Measurements from ENCODE around the gene CYREN.

The CYREN gene

GRCh38 chr7:135197343-135197742 is 26.8 kb upstream of the CYREN start:
- H3K27ac ChIP-seq (ENCODE audit: insufficient read depth, low read length, poor library complexity, severe bottlenecking), result no peak overlapping the region
- no peak for DNase-seq
- no peak overlapping the region for H3K4me3 ChIP-seq (ENCODE audit: insufficient read depth, low read depth, low read length, poor library complexity, severe bottlenecking)
- H3K36me3 ChIP-seq (ENCODE audit: control insufficient read depth, insufficient read depth, low read length), result peaks cover 75% of the 10 kb centered on the region
- H3K9me3 ChIP-seq (ENCODE audit: control insufficient read depth, low read length), result no peaks in the 10 kb centered on the region
- H3K4me1 ChIP-seq (ENCODE audit: control insufficient read depth, insufficient read depth, low read length, poor library complexity, severe bottlenecking), result no peaks in the 10 kb centered on the region
- no peaks in the 10 kb centered on the region for H3K27me3 ChIP-seq (replicated peaks; ENCODE audit: control insufficient read depth, insufficient read depth, low read length, poor library complexity, severe bottlenecking)

GRCh38 chr7:135195968-135196629 is 25.6 kb upstream of the CYREN start:
- H3K27me3 ChIP-seq (replicated peaks; ENCODE audit: control insufficient read depth, insufficient read depth, low read length, poor library complexity, severe bottlenecking), result no peaks in the 10 kb centered on the region
- no peak for DNase-seq
- no peaks in the 10 kb centered on the region for H3K4me1 ChIP-seq (ENCODE audit: control insufficient read depth, insufficient read depth, low read length, poor library complexity, severe bottlenecking)
- H3K9me3 ChIP-seq (ENCODE audit: control insufficient read depth, low read length), result no peaks in the 10 kb centered on the region
- H3K4me3 ChIP-seq (ENCODE audit: insufficient read depth, low read depth, low read length, poor library complexity, severe bottlenecking), result no peak overlapping the region
- H3K36me3 ChIP-seq (ENCODE audit: control insufficient read depth, insufficient read depth, low read length), result peaks cover 69% of the 10 kb centered on the region
- H3K27ac ChIP-seq (ENCODE audit: insufficient read depth, low read length, poor library complexity, severe bottlenecking), result no peak overlapping the region

- Histone ChIP-seq H3K36me3 (ENCODE audit: control insufficient read depth, insufficient read depth, low read length) (peaks cover 59% of the 10 kb centered on the region), H3K27ac (ENCODE audit: insufficient read depth, low read length, poor library complexity, severe bottlenecking) (no peak overlapping the region)
- DNase-seq, result no peak
Measured at GRCh38 chr7:135195156-135195555, 24.6 kb upstream of the CYREN start.

DNA sequence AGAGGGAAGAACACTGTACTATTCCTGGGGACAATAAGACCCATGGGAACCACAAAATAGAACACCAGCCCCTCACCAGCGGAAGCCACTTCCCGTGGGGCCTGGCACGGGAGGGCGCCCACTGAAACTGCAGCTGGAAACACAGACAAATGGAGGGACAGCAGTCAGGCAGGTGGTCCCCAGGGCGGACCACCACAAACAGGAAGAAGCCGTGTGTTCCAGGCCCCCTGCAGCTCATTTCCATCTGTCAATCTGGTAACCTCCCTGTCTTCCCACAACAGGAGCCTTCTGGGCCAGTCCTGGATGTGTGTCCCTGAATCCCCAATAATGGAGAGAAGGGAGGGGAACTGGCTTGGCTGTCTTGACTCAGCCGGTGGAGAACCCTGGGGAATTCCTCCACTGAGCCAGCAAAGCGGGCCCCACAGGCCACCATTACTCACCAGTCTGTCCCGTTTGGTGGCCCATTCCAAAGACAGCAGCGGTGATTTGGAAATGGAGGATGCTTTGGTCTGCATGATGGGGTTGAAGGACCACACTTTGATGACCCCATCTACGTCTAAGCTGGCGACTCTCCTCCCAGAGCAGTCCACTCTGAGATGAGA is 24.1 kb upstream of the CYREN start:
- Histone ChIP-seq H3K36me3 (ENCODE audit: control insufficient read depth, insufficient read depth, low read length) (peaks cover 54% of the 10 kb centered on the region), H3K27ac (ENCODE audit: insufficient read depth, low read length, poor library complexity, severe bottlenecking) (no peak overlapping the region), H3K27me3 (replicated peaks; ENCODE audit: control insufficient read depth, insufficient read depth, low read length, poor library complexity, severe bottlenecking) (no peaks in the 10 kb centered on the region), H3K4me1 (ENCODE audit: control insufficient read depth, insufficient read depth, low read length, poor library complexity, severe bottlenecking) (no peaks in the 10 kb centered on the region), H3K4me3 (ENCODE audit: insufficient read depth, low read depth, low read length, poor library complexity, severe bottlenecking) (no peak overlapping the region), H3K9me3 (ENCODE audit: control insufficient read depth, low read length) (no peaks in the 10 kb centered on the region)
- DNase-seq, result no peak

More at GRCh38 chr7:135195156-135195555, 24.6 kb upstream of the CYREN start:
- Histone ChIP-seq H3K9me3 (ENCODE audit: control insufficient read depth, low read length) (no peaks in the 10 kb centered on the region), H3K4me1 (ENCODE audit: control insufficient read depth, insufficient read depth, low read length, poor library complexity, severe bottlenecking) (no peaks in the 10 kb centered on the region), H3K27me3 (replicated peaks; ENCODE audit: control insufficient read depth, insufficient read depth, low read length, poor library complexity, severe bottlenecking) (no peaks in the 10 kb centered on the region), H3K4me3 (ENCODE audit: insufficient read depth, low read depth, low read length, poor library complexity, severe bottlenecking) (no peak overlapping the region)

GRCh38 chr7:135193615-135194081 is 23.1 kb upstream of the CYREN start:
- Histone ChIP-seq H3K27me3 (replicated peaks; ENCODE audit: control insufficient read depth, insufficient read depth, low read length, poor library complexity, severe bottlenecking) (no peaks in the 10 kb centered on the region), H3K4me1 (ENCODE audit: control insufficient read depth, insufficient read depth, low read length, poor library complexity, severe bottlenecking) (no peaks in the 10 kb centered on the region), H3K4me3 (ENCODE audit: insufficient read depth, low read depth, low read length, poor library complexity, severe bottlenecking) (no peak overlapping the region), H3K9me3 (ENCODE audit: control insufficient read depth, low read length) (no peaks in the 10 kb centered on the region), H3K36me3 (ENCODE audit: control insufficient read depth, insufficient read depth, low read length) (peaks cover 58% of the 10 kb centered on the region), H3K27ac (ENCODE audit: insufficient read depth, low read length, poor library complexity, severe bottlenecking) (no peak overlapping the region)
- no peak for DNase-seq

GRCh38 chr7:135192914-135193536 is 22.5 kb upstream of the CYREN start:
- no peaks in the 10 kb centered on the region for H3K4me1 ChIP-seq (ENCODE audit: control insufficient read depth, insufficient read depth, low read length, poor library complexity, severe bottlenecking)
- H3K27ac ChIP-seq (ENCODE audit: insufficient read depth, low read length, poor library complexity, severe bottlenecking), result no peak overlapping the region
- H3K27me3 ChIP-seq (replicated peaks; ENCODE audit: control insufficient read depth, insufficient read depth, low read length, poor library complexity, severe bottlenecking), result no peaks in the 10 kb centered on the region
- no peaks in the 10 kb centered on the region for H3K9me3 ChIP-seq (ENCODE audit: control insufficient read depth, low read length)
- no peak for DNase-seq
- peaks cover 60% of the 10 kb centered on the region for H3K36me3 ChIP-seq (ENCODE audit: control insufficient read depth, insufficient read depth, low read length)
- H3K4me3 ChIP-seq (ENCODE audit: insufficient read depth, low read depth, low read length, poor library complexity, severe bottlenecking), result no peak overlapping the region

DNA sequence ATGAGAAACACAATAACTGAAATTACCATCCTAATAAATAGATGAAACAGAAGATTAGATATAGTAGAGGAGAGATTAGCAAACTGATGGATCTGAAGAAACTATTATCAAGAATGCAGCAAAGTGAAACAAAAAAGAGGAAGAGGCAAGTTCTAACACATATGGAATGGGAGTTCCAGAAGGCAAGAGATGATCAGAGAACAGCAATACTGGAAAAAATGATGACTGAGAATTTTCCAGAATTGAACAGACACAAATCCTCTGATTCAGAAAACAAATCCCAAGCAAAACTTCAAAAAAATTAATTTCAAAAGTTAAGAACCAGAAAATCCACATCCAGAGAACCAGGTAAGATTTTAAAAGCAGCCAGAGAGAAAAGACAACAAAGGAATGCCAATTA is 20.2 kb upstream of the CYREN start:
- Histone ChIP-seq H3K27ac (ENCODE audit: insufficient read depth, low read length, poor library complexity, severe bottlenecking) (no peak overlapping the region), H3K4me1 (ENCODE audit: control insufficient read depth, insufficient read depth, low read length, poor library complexity, severe bottlenecking) (no peaks in the 10 kb centered on the region), H3K4me3 (ENCODE audit: insufficient read depth, low read depth, low read length, poor library complexity, severe bottlenecking) (no peak overlapping the region), H3K27me3 (replicated peaks; ENCODE audit: control insufficient read depth, insufficient read depth, low read length, poor library complexity, severe bottlenecking) (no peaks in the 10 kb centered on the region), H3K36me3 (ENCODE audit: control insufficient read depth, insufficient read depth, low read length) (peaks cover 58% of the 10 kb centered on the region), H3K9me3 (ENCODE audit: control insufficient read depth, low read length) (no peaks in the 10 kb centered on the region)
- DNase-seq, result no peak

GRCh38 chr7:135189961-135190360 is 19.5 kb upstream of the CYREN start:
- H3K36me3 ChIP-seq (ENCODE audit: control insufficient read depth, insufficient read depth, low read length), result peaks cover 55% of the 10 kb centered on the region
- no peak overlapping the region for H3K4me3 ChIP-seq (ENCODE audit: insufficient read depth, low read depth, low read length, poor library complexity, severe bottlenecking)
- DNase-seq, result no peak
- no peak overlapping the region for H3K27ac ChIP-seq (ENCODE audit: insufficient read depth, low read length, poor library complexity, severe bottlenecking)
- no peaks in the 10 kb centered on the region for H3K9me3 ChIP-seq (ENCODE audit: control insufficient read depth, low read length)
- no peaks in the 10 kb centered on the region for H3K27me3 ChIP-seq (replicated peaks; ENCODE audit: control insufficient read depth, insufficient read depth, low read length, poor library complexity, severe bottlenecking)
- no peaks in the 10 kb centered on the region for H3K4me1 ChIP-seq (ENCODE audit: control insufficient read depth, insufficient read depth, low read length, poor library complexity, severe bottlenecking)

- H3K36me3 ChIP-seq (ENCODE audit: control insufficient read depth, insufficient read depth, low read length), result peaks cover 48% of the 10 kb centered on the region
- no peak for DNase-seq
Measured at GRCh38 chr7:135189221-135189662, 18.7 kb upstream of the CYREN start.

More at GRCh38 chr7:135189221-135189662, 18.7 kb upstream of the CYREN start:
- Histone ChIP-seq H3K4me1 (ENCODE audit: control insufficient read depth, insufficient read depth, low read length, poor library complexity, severe bottlenecking) (no peaks in the 10 kb centered on the region), H3K9me3 (ENCODE audit: control insufficient read depth, low read length) (no peaks in the 10 kb centered on the region), H3K4me3 (ENCODE audit: insufficient read depth, low read depth, low read length, poor library complexity, severe bottlenecking) (no peak overlapping the region), H3K27ac (ENCODE audit: insufficient read depth, low read length, poor library complexity, severe bottlenecking) (no peak overlapping the region), H3K27me3 (replicated peaks; ENCODE audit: control insufficient read depth, insufficient read depth, low read length, poor library complexity, severe bottlenecking) (no peaks in the 10 kb centered on the region)

Data from effector memory CD4-positive, alpha-beta T cell (primary cell).